Lower lobe of right lung (tissue), 2 donors: ENCODE measurements around the gene PRODH. TPM values are rescaled to one million over a fixed set of nuclear protein-coding genes. Genes with fewer than 3 reads are reported as not detected.
"Not testable (repeated sequence)": the region's sequence is repeated elsewhere in the genome, so short reads cannot be mapped to it uniquely, and the experiment has no call there.

Experiments used
- ATAC-seq, 2 donors: fragments of 200-7000 bp; cut with Tn5 transposase; one replicate each; pipeline ENCODE4 v1.9.1; 2020 to 2022; ENCODE audit warnings: mild to moderate bottlenecking in 2 of 2, moderate library complexity in 2 of 2
- DNase-seq: peaks from one replicate; pipeline ENCODE4 v3.0.0-alpha.2; 2020
- H3K27ac ChIP-seq: fragments of 200-600 bp; one replicate; pipeline ENCODE4 v1.8.0; 2022
- H3K27me3 ChIP-seq: fragments of 200-600 bp; one replicate; pipeline ENCODE4 v1.8.0; 2022; ENCODE audit warnings: low read depth
- H3K36me3 ChIP-seq: fragments of 200-600 bp; one replicate; pipeline ENCODE4 v1.8.0; 2022; ENCODE audit warnings: mild to moderate bottlenecking
- H3K4me1 ChIP-seq: fragments of 200-600 bp; one replicate; pipeline ENCODE4 v1.8.0; 2022
- H3K4me3 ChIP-seq: fragments of 200-600 bp; one replicate; pipeline ENCODE4 v1.8.0; 2022; ENCODE audit warnings: mild to moderate bottlenecking
- H3K9me3 ChIP-seq: fragments of 200-600 bp; one replicate; pipeline ENCODE4 v1.8.0; 2022
- CTCF ChIP-seq: fragments of 200-600 bp; IDR thresholded peaks from one replicate; pipeline ENCODE4 v1.8.0; 2022; ENCODE audit warnings: antibody characterized with exemption, mild to moderate bottlenecking
- intact Hi-C: fragments of 100-400 bp; cut with DNase I; formaldehyde crosslinking; loops from one replicate; pipeline ENCODE4 v1.11.0; 2022
- total RNA-seq: library from RNA; stranded (reverse); fragmentation: NEBNext Ultra II Directional; extraction: Animal tissue kit (Norgen Biotek cat#: 25700); gene quantifications from one replicate; pipeline ENCODE4 v1.2.1, GENCODE V29; 2021
- donor health status: DM: no; HTN: yes; CAD: no; lungs with severe emphysema.

PRODH gene
- total RNA-seq, 1 donor from 2014 or later: 33.9 TPM

GRCh38 chr22:18957621-18958320 is 21.7 kb upstream of the PRODH start:
- DNase-seq: peak; percentile 43

DNA sequence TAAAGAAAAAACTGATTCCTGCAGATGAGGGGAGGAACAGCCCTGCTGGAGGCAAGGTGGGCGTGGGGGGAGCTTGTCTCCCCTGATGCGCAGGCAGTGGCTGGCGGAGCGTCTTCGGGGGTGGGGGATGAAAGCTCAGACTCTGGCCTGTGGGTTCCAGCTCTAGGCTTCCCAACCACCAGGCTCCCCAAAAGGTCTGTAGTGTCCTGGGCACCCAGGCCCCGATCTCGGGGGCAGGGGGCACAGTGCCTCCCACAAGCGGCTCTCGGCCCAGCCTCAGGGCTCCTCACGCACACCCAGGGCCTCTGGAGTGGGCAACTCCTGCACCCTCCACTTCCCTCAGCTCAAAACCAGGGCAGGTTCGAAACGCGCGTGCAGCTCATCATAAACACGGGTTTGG is 20.9 kb upstream of the PRODH start:
- intact Hi-C loops, H3K27ac ChIP-seq, H3K9me3 ChIP-seq, H3K4me3 ChIP-seq, H3K4me1 ChIP-seq, H3K36me3 ChIP-seq, ATAC-seq, H3K27me3 ChIP-seq: not testable (repeated sequence)
- DNase-seq: peak; percentile 31

More at GRCh38 chr22:18957621-18958320, 21.7 kb upstream of the PRODH start:
- H3K36me3 ChIP-seq, H3K4me1 ChIP-seq, intact Hi-C loops, ATAC-seq, H3K27me3 ChIP-seq, H3K4me3 ChIP-seq, H3K9me3 ChIP-seq, H3K27ac ChIP-seq: not testable (repeated sequence)

DNA sequence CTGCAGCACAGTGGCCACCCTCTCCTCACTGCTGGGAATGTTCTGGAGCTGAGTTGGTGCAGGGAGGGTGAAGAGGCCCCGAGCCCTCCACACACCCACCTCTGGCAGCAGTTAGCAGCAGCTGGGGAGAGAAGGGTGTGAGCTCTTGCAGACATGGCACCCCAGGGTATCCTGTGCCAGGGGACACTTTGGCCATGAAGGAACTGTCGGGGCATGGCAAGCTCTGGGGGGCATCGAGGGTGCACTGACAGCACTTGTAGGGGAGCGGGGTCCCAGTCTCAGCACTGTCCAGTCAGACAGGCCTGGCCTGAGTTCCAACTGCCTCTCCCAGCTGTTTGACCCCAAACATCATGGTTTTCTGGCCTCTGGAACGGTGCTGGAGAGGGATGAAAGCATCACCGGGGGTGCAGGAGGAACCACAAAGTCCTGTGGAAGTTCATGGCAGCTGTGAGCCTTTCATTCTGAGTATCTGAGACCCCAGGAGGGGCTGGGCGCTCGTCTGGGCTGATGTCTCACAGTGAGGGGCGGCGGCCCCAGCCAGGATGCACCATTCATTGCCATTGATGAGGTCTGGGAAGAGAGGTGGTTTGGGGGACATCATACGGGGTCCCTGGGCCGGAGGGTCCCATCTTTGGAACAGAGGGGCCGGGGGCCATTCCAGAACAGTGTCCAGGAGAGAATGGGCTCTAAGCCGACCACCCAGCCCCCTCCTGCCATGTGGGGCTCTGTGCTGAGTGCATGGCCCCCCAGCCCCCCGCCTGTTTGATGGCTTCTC is 20.2 kb upstream of the PRODH start:
- ATAC-seq, H3K36me3 ChIP-seq, intact Hi-C loops, H3K4me1 ChIP-seq, H3K27me3 ChIP-seq, H3K4me3 ChIP-seq, H3K9me3 ChIP-seq, H3K27ac ChIP-seq: not testable (repeated sequence)
- peak; percentile 32 for DNase-seq

DNA sequence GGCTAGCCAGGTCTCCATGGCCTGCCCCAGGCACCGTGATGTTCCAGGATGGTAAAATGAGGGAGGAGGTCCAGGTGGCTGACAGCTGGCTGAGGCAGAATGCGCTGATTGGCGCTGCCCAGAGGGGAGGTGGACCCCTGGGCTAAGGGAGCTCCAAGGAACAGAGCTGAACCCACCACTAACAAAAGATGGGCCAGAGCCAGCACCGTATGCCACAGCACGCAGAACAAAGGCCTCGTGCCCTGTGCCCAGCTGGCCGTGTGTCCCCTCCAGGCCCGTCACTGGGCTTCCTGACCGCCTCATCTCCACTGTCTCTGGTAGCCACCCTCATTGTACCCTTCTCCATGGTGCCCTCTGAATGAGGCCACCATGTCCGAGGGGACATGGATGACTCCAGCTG is 19.6 kb upstream of the PRODH start:
- Histone ChIP-seq H3K36me3 (no peaks in the 10 kb centered on the region), H3K27ac (no peak overlapping the region), H3K4me3 (no peak overlapping the region), H3K27me3 (no peaks in the 10 kb centered on the region), H3K9me3 (no peaks in the 10 kb centered on the region), H3K4me1 (no peaks in the 10 kb centered on the region)
- TF ChIP-seq CTCF: no peak
- DNase-seq: peak; percentile 20
- ATAC-seq: no peak
- intact Hi-C loops: no loop called here

DNA sequence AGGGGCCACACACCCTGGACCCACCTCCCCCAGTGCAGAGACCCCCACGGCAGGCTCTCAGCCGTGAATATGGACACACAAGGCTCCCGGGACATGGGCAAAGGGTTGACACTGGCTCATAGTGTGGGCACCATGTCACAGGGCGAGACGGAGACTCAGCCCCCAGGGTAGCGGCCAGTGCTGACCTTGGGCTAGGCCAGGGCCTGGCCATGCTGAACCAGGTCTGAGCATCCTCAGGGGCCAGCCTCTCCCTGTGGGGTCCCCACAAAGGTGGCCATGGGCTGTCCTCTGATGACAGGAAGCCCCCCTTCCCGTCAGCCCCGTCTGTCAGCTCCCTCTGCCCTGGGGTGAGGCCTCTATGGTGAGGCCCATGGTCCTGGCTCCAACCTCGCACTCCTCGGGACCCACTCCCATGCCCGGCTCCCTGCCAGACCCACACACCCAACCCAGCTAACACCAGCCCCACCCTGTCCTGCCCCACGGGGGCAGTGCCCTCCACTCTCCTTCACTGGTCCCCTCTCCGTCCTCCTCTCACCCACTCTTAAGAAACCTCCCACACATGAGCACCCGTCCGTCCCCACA is 19.0 kb upstream of the PRODH start:
- Histone ChIP-seq H3K4me1 (no peaks in the 10 kb centered on the region), H3K4me3 (no peak overlapping the region), H3K27ac (no peak overlapping the region), H3K9me3 (no peaks in the 10 kb centered on the region), H3K27me3 (no peaks in the 10 kb centered on the region), H3K36me3 (no peaks in the 10 kb centered on the region)
- TF ChIP-seq CTCF: no peak
- peak in 1 of 2 donors; percentile 4 for ATAC-seq
- peak; percentile 32 for DNase-seq
- intact Hi-C loops: no loop called here

DNA sequence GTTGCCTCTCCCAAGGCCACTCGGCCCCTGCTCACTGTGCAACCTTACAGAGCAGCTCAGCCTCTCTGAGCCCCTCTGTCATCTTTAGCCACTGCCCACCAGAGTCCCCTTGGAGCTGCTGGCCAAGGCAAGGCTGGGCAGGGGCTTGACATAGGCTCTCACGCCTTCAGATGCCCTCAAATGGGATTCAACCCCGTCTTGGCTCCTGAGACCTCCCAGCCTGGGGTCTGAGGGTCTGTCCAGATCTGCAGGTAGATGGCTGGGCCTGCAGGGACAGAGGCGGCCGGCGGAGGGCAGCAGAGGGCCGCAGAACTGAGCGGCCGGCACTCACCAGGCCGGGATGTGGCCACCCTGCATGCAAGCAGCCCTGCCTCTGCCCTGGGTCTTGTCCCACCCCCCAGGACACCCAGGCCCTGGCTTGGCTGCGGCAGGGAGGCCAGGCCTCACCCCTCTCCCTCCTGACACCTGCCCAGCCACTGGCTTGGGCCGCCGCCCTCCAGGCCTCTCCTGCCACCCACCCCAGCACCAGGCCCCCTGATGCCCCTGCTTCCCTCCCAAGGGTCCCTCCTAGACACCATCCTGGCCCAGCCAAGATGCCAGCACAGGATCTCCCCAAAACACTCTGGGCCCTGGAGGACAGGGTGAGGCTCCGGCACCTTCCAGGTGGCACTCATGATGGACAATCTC is 18.4 kb upstream of the PRODH start:
- ATAC-seq (peak; percentile 85 to 90), DNase-seq (peak; percentile 83)
- H3K27ac ChIP-seq, H3K36me3 ChIP-seq, H3K27me3 ChIP-seq, H3K9me3 ChIP-seq, H3K4me1 ChIP-seq, intact Hi-C loops, H3K4me3 ChIP-seq: not testable (repeated sequence)
- TF ChIP-seq CTCF: peak; percentile 74

- H3K27ac ChIP-seq, H3K4me1 ChIP-seq, H3K9me3 ChIP-seq, intact Hi-C loops, H3K4me3 ChIP-seq, ATAC-seq, H3K36me3 ChIP-seq, H3K27me3 ChIP-seq: not testable (repeated sequence)
- DNase-seq: peak; percentile 24
Observed at GRCh38 chr22:18953128-18953527, 17.0 kb upstream of the PRODH start.
